H1 (cell line): ENCODE data around the gene ANKUB1. TPM values are rescaled to one million over a fixed set of nuclear protein-coding genes. Genes with fewer than 3 reads are reported as not detected.

Source experiments
- CTCF ChIA-PET: fragments of 300-600 bp; sonication (Branson Sonifier 250); formaldehyde crosslinking; loops from one replicate; lab custom pipeline; 2021; ENCODE audit not compliant: partially characterized antibody; lab: Charles Lee
- POLR2A ChIA-PET: fragments of 300-600 bp; sonication (Branson Sonifier 250); formaldehyde crosslinking; loops from one replicate; lab custom pipeline; 2021; ENCODE audit warnings: inconsistent platforms; ENCODE audit not compliant: partially characterized antibody; lab: Charles Lee
- DNase-seq, 2 experiments: peaks; one replicate each; pipeline versions ENCODE4 v3.0.0 to v3.0.0-alpha.2; 2010 to 2022; ENCODE audit warnings: low spot score in 2 of 2, low read depth in 1 of 2, mixed read lengths in 1 of 2
- FAIRE-seq: peaks from 2 replicates; lab custom pipeline; 2011; peaks lifted over from hg19 to GRCh38; lab: Jason Lieb, UNC
- H2AFZ ChIP-seq: 2 replicates; pipeline ENCODE4 v1.8.1; 2012; ENCODE audit warnings: low read length, inconsistent platforms
- H2AK5ac ChIP-seq: 2 replicates; pipeline ENCODE4 v1.6.1; 2013; ENCODE audit warnings: low read depth, low read length
- H2BK120ac ChIP-seq: replicated peaks from 2 replicates; pipeline ENCODE3; 2013; ENCODE audit warnings: low read depth, low read length, inconsistent platforms
- H2BK12ac ChIP-seq: 2 replicates; pipeline ENCODE4 v1.6.1; 2013; ENCODE audit warnings: low read depth, low read length
- H2BK15ac ChIP-seq: 2 replicates; pipeline ENCODE4 v1.6.1; 2013; ENCODE audit warnings: low read length
- H2BK20ac ChIP-seq: 2 replicates; pipeline ENCODE4 v1.6.1; 2013; ENCODE audit warnings: low read length
- H2BK5ac ChIP-seq: 2 replicates; pipeline ENCODE4 v1.6.1; 2013; ENCODE audit warnings: low read depth, low read length
- H3K14ac ChIP-seq: 2 replicates; pipeline ENCODE4 v1.6.1; 2013; ENCODE audit warnings: inconsistent platforms; ENCODE audit not compliant: insufficient read length
- H3K18ac ChIP-seq: 2 replicates; pipeline ENCODE4 v1.6.1; 2013; ENCODE audit warnings: low read length; ENCODE audit errors: extremely low read depth
- H3K23ac ChIP-seq: 2 replicates; pipeline ENCODE4 v1.6.1; 2013; ENCODE audit warnings: inconsistent platforms; ENCODE audit not compliant: insufficient read length
- H3K23me2 ChIP-seq: 2 replicates; pipeline ENCODE4 v1.6.1; 2013; ENCODE audit warnings: low read depth, low read length
- H3K27ac ChIP-seq: 2 replicates; pipeline ENCODE4 v1.6.1; 2011; ENCODE audit warnings: low read depth, low read length, inconsistent platforms
- H3K27me3 ChIP-seq, 4 experiments: replicated peaks in 1 of 4; 1 replicate in 1 of 4; 2 replicates in 3 of 4; pipeline versions ENCODE4 v1.6.1 to v1.8.1; 2011 to 2013; ENCODE audit warnings: low read length in 3 of 4, mild to moderate bottlenecking in 3 of 4, inconsistent platforms in 2 of 4, mixed read lengths in 2 of 4, moderate library complexity in 1 of 4; ENCODE audit not compliant: control insufficient read depth in 3 of 4, insufficient read depth in 3 of 4; ENCODE audit errors: extremely low read depth in 1 of 4
- H3K36me3 ChIP-seq, 4 experiments: 2 replicates each; pipeline versions ENCODE4 v1.6.1 to v1.8.1; 2011 to 2013; ENCODE audit warnings: mild to moderate bottlenecking in 4 of 4, low read length in 3 of 4, moderate library complexity in 2 of 4, control low read depth in 1 of 4, inconsistent platforms in 1 of 4; ENCODE audit not compliant: insufficient read depth in 4 of 4, control insufficient read depth in 2 of 4
- H3K4ac ChIP-seq: replicated peaks from 2 replicates; pipeline ENCODE3; 2013; ENCODE audit warnings: low read length, low read depth, mixed read lengths, inconsistent platforms; ENCODE audit not compliant: insufficient read length
- H3K4me1 ChIP-seq, 4 experiments: replicated peaks in 1 of 4; 1 replicate in 1 of 4; 2 replicates in 3 of 4; pipeline versions ENCODE4 v1.6.1 to v1.8.1; 2011 to 2013; ENCODE audit warnings: low read length in 3 of 4, inconsistent platforms in 2 of 4, mixed read lengths in 1 of 4; ENCODE audit not compliant: insufficient read depth in 4 of 4, control insufficient read depth in 3 of 4
- H3K4me2 ChIP-seq, 2 experiments: 2 replicates each; pipeline versions ENCODE4 v1.6.1 to v1.8.1; 2011 to 2013; ENCODE audit warnings: low read depth in 2 of 2, low read length in 2 of 2, control low read depth in 1 of 2, inconsistent platforms in 1 of 2, mild to moderate bottlenecking in 1 of 2; ENCODE audit not compliant: insufficient read depth in 1 of 2
- H3K4me3 ChIP-seq, 4 experiments: fragments of 200-600, 300-600 bp in 1 of 4; sonication (generic), shearing (Covaris generic), sonication (Bioruptor Twin) in 1 of 4; 2 replicates each; pipeline versions ENCODE4 v1.5.1 to v1.8.1; 2011 to 2016; ENCODE audit warnings: low read length in 4 of 4, low read depth in 3 of 4, control low read depth in 2 of 4, inconsistent platforms in 2 of 4, mild to moderate bottlenecking in 2 of 4, mixed read lengths in 1 of 4, moderate library complexity in 1 of 4; ENCODE audit not compliant: insufficient read depth in 2 of 4; ENCODE audit errors: extremely low read depth in 1 of 4
- H3K56ac ChIP-seq: replicated peaks from 2 replicates; pipeline ENCODE3; 2013; ENCODE audit warnings: low read depth, mild to moderate bottlenecking, mixed read lengths, low read length, inconsistent platforms; ENCODE audit not compliant: insufficient read length
- H3K79me1 ChIP-seq: 2 replicates; pipeline ENCODE4 v1.6.1; 2013; ENCODE audit warnings: low read depth, low read length, control low read depth
- H3K79me2 ChIP-seq, 2 experiments: 2 replicates each; pipeline versions ENCODE4 v1.6.1 to v1.8.1; 2012 to 2013; ENCODE audit warnings: low read length in 2 of 2, mild to moderate bottlenecking in 2 of 2, inconsistent platforms in 1 of 2; ENCODE audit not compliant: insufficient read depth in 2 of 2, control insufficient read depth in 1 of 2
- H3K9ac ChIP-seq, 4 experiments: replicated peaks in 1 of 4; 1 replicate in 1 of 4; 2 replicates in 3 of 4; pipeline versions ENCODE4 v1.6.1 to v1.8.1; 2011 to 2013; ENCODE audit warnings: low read depth in 3 of 4, low read length in 3 of 4, control low read depth in 2 of 4, mild to moderate bottlenecking in 2 of 4, moderate library complexity in 2 of 4, inconsistent platforms in 1 of 4; ENCODE audit errors: extremely low read depth in 1 of 4
- H3K9me3 ChIP-seq, 2 experiments: 2 replicates each; pipeline versions ENCODE4 v1.6.1 to v1.8.1; 2012 to 2013; ENCODE audit warnings: mild to moderate bottlenecking in 2 of 2, moderate library complexity in 2 of 2, control low read depth in 1 of 2, inconsistent platforms in 1 of 2, low read depth in 1 of 2, low read length in 1 of 2, mixed read lengths in 1 of 2; ENCODE audit not compliant: insufficient read depth in 2 of 2
- H4K20me1 ChIP-seq, 2 experiments: replicated peaks in 1 of 2; 2 replicates each; pipeline versions ENCODE3 to v1.8.1; 2011 to 2013; ENCODE audit warnings: inconsistent platforms in 2 of 2, low read length in 2 of 2, mild to moderate bottlenecking in 1 of 2; ENCODE audit not compliant: insufficient read depth in 2 of 2, control insufficient read depth in 1 of 2
- H4K5ac ChIP-seq: 2 replicates; pipeline ENCODE4 v1.6.1; 2013; ENCODE audit warnings: low read length, low read depth, mixed read lengths, inconsistent platforms; ENCODE audit not compliant: insufficient read length
- H4K8ac ChIP-seq: 2 replicates; pipeline ENCODE4 v1.8.0; 2013; ENCODE audit warnings: mild to moderate bottlenecking, moderate library complexity, low read length, inconsistent platforms; ENCODE audit not compliant: insufficient read depth; ENCODE audit errors: extremely low read depth
- H4K91ac ChIP-seq: replicated peaks from 2 replicates; pipeline ENCODE3; 2013; ENCODE audit warnings: low read length, mixed read lengths, inconsistent platforms; ENCODE audit not compliant: insufficient read length
- BCL11A ChIP-seq, 2 experiments: IDR thresholded peaks; one replicate each; pipeline ENCODE4 v1.6.1; 2011; ENCODE audit warnings: low read depth in 2 of 2, low read length in 2 of 2, mild to moderate bottlenecking in 2 of 2
- CBX5 ChIP-seq: fragments of 300-800, 300-1000 bp; sonication (generic); IDR thresholded peaks from 2 replicates; pipeline ENCODE4 v1.7.1; 2016; ENCODE audit warnings: antibody characterized with exemption, low read length, low read depth
- CHD2 ChIP-seq: IDR thresholded peaks from 2 replicates; pipeline ENCODE4 v1.6.1; 2012; ENCODE audit warnings: low read length, improper control_type of control experiment
- CTBP2 ChIP-seq: IDR thresholded peaks from 2 replicates; pipeline ENCODE4 v1.7.0; 2011; ENCODE audit warnings: borderline replicate concordance, mild to moderate bottlenecking, moderate library complexity, mixed read lengths, low read length; ENCODE audit not compliant: insufficient read depth, insufficient read length
- JUN ChIP-seq: IDR thresholded peaks from 2 replicates; pipeline ENCODE4 v1.6.1; 2011; ENCODE audit warnings: low read depth, mild to moderate bottlenecking, improper control_type of control experiment, low read length
- NRF1 ChIP-seq: IDR thresholded peaks from 2 replicates; pipeline ENCODE4 v1.6.1; 2011; ENCODE audit warnings: mild to moderate bottlenecking, low read depth, low read length, improper control_type of control experiment
- SIX5 ChIP-seq: IDR thresholded peaks from 2 replicates; pipeline ENCODE4 v1.6.1; 2011; ENCODE audit warnings: mild to moderate bottlenecking, low read depth, low read length
- SP1 ChIP-seq: IDR thresholded peaks from 2 replicates; pipeline ENCODE4 v1.6.1; 2011; ENCODE audit warnings: low read depth, low read length
- SUZ12 ChIP-seq: fragments of 200-600 bp; sonication (generic); IDR thresholded peaks from 2 replicates; pipeline ENCODE4 v1.6.1; 2012; ENCODE audit warnings: mild to moderate bottlenecking, inconsistent platforms, low read length, moderate library complexity, mixed read lengths
- TEAD4 ChIP-seq: IDR thresholded peaks from 2 replicates; pipeline ENCODE4 v1.6.1; 2012; ENCODE audit warnings: low read depth, low read length, inconsistent platforms, mixed read lengths
- YY1 ChIP-seq: IDR thresholded peaks from 2 replicates; pipeline ENCODE4 v1.6.1; 2011; ENCODE audit warnings: low read depth, mild to moderate bottlenecking, low read length
- WGBS, 2 experiments: shearing (Covaris generic) in 1 of 2; methylation state at CpG; one replicate each; pipeline versions ENCODE4 v1.1.6 to v1.1.7; 2013 to 2015; ENCODE audit warnings: low lambda C conversion rate in 2 of 2, mixed read lengths in 2 of 2, inconsistent platforms in 1 of 2, low coverage in 1 of 2, missing lambda C conversion rate in 1 of 2; ENCODE audit not compliant: insufficient replicate concordance in 2 of 2, insufficient coverage in 1 of 2, insufficient read length in 1 of 2; ENCODE audit errors: extremely low coverage in 1 of 2, missing lambda C conversion rate in 1 of 2; 5-methylcytosine and 5-hydroxymethylcytosine counted together
- polyA plus RNA-seq, 7 experiments: library from polyadenylated mRNA; depleted of rRNA in 3 of 7; stranded (reverse) in 5 of 7; unstranded in 2 of 7; fragments of >200 nt in 5 of 7; fragments of 200-250 nt in 2 of 7; gene quantifications; 1 replicate in 5 of 7; 2 replicates in 1 of 7; 4 replicates in 1 of 7; pipeline versions ENCODE4 v1.2.1 to v1.2.3, GENCODE V29; 2011 to 2013; ENCODE audit warnings: missing spikeins in 2 of 7, mixed read lengths in 2 of 7
- total RNA-seq: library from RNA; stranded (reverse); fragmentation: NEBNext Ultra II Directional; extraction: Animal tissue kit (Norgen Biotek cat#: 25700); gene quantifications from 2 replicates; pipeline ENCODE4 v1.2.1, GENCODE V29; 2021

The ANKUB1 gene
- total and polyA plus RNA-seq, 2 of the 8 experiments (the other 6 are each of a cell fraction or from before 2014, with no cell fraction given) = not detected

GRCh38 chr3:149767720-149768119, 24.6 kb downstream of the ANKUB1 start:
- Histone ChIP-seq H3K4me1 (no peaks in the 10 kb centered on the region), H3K18ac (no peak overlapping the region), H3K4me3 (no peak overlapping the region), H2AK5ac (no peak overlapping the region), H3K27me3 (no peaks in the 10 kb centered on the region), H4K91ac (no peak overlapping the region), H2BK12ac (no peak overlapping the region), H3K79me1 (no peaks in the 10 kb centered on the region), H3K23me2 (no peaks in the 10 kb centered on the region; the same call in 1 of the 2 replicates), H3K4me2 (no peak overlapping the region), H2BK15ac (no peak overlapping the region), H4K20me1 (no peaks in the 10 kb centered on the region), H2BK120ac (no peak overlapping the region), H3K14ac (no peak overlapping the region), H3K23ac (no peak overlapping the region), H3K79me2 (no peaks in the 10 kb centered on the region), H3K56ac (no peak overlapping the region), H3K27ac (no peak overlapping the region), H3K4ac (no peak overlapping the region), H4K5ac (no peak overlapping the region), H3K9me3 (no peaks in the 10 kb centered on the region), H3K36me3 (no peaks in the 10 kb centered on the region), H3K9ac (no peak overlapping the region), H4K8ac (no peak overlapping the region), H2BK5ac (no peak overlapping the region), H2AFZ (no peak overlapping the region), H2BK20ac (no peak overlapping the region)
- FAIRE-seq (no peak), DNase-seq (no peak)
- 93% methylated on average over 6 of the region's 6 CpGs; no CpG with 5 or more reads in 1 of the 2 experiments for WGBS, 2 experiments
- CTCF ChIA-PET = interaction anchor here (0.6 to 11.0 kb wide), 20 partner anchors 8 to 473 kb away, joined by 3 to 103 read pairs (median 4); partner anchors contain the start of gene COMMD2
- POLR2A ChIA-PET = interaction anchor here (1.0 to 1.2 kb wide), 2 partner anchors 9 to 45 kb away, joined by 3 to 6 read pairs; partner anchors contain the start of gene RNF13
- TF ChIP-seq SUZ12 (no peak), TEAD4 (no peak), YY1 (no peak), BCL11A (IDR thresholded peaks at IDR 0.05; ENCODE audit: low read depth in 2 of 2, low read length in 2 of 2) (no peak), CHD2 (no peak), NRF1 (no peak), JUN (no peak), SP1 (no peak), CTBP2 (no peak), SIX5 (no peak), CBX5 (no peak)
